Peyer's patch (tissue), 4 donors: ENCODE results near the gene RIMS4.

Source experiments
- CTCF ChIP-seq, 6 experiments: fragments of 450-650 bp in 4 of 6; fragments of 200-600 bp in 2 of 6; sonication (generic) in 1 of 6; IDR thresholded peaks; one replicate each; pipeline ENCODE4 v1.5.1; 2017 to 2019; ENCODE audit warnings: antibody characterized with exemption in 6 of 6, mild to moderate bottlenecking in 3 of 6, moderate library complexity in 1 of 6
- POLR2A ChIP-seq, 2 donors: fragments of 450-650 bp; IDR thresholded peaks; one replicate each; pipeline ENCODE4 v1.5.1; 2017; ENCODE audit warnings: antibody characterized with exemption in 2 of 2, mild to moderate bottlenecking in 2 of 2, moderate library complexity in 2 of 2

DNA sequence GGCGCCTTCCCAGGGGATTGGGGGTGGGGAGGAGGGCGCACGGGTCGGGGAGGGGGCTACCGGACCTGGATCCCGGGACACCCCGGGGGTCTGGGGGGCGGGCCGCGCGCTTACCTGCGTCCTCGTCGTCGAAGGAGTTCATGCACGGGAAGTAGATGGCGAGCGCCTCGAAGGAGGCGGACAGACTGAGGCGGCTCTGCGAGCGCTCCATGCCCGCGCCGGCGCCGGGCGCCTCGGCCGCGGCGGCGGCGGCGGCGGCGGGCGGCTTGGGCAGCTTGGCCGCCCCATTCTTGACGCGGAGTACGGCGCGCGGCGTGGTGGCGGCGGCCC is 320 bp downstream of the RIMS4 start:
- TF ChIP-seq CTCF (IDR thresholded peaks at IDR 0.05) (no peak), POLR2A (IDR thresholded peaks at IDR 0.05) (no peak)
